OCI-LY1 (cell line): Measurements from ENCODE around the gene OR1F1.

Source experiments
- EZH2 ChIP-seq: fragments of 200-600 bp; sonication (generic), shearing (Covaris generic); IDR thresholded peaks from 2 replicates; pipeline ENCODE4 v1.8.0; 2017; ENCODE audit warnings: borderline replicate concordance, mixed run types, mild to moderate bottlenecking, antibody characterized with exemption, low read length, moderate library complexity, mixed read lengths
- TF ChIP-seq, protein P1 (sequence below): fragments of 200-600 bp; sonication (generic), shearing (Covaris generic); IDR thresholded peaks from 2 replicates; pipeline ENCODE4 v1.5.1; 2017; ENCODE audit warnings: mild to moderate bottlenecking, antibody characterized with exemption, low read length, moderate library complexity, mixed read lengths

DNA sequence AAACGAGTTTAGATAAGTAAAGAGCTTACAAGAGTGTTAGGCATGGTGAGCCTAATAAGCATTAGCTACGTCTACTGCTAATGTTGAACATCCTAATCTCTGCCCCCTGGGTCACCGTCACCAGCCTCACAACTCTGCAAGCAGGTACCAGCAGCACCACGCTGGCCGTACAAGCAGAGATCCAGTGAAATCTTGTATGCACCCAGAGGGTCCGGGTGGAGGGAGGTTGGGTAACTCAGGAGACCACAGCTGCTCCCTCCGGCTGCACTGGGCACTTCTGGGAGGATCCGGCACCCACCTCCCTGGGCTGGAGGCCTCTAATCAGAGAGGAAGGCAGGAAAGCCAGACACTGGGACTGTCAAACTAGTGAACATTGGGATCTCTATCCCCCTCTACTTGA, 8.4 kb upstream of the OR1F1 start:
- TF ChIP-seq, protein P1, sequence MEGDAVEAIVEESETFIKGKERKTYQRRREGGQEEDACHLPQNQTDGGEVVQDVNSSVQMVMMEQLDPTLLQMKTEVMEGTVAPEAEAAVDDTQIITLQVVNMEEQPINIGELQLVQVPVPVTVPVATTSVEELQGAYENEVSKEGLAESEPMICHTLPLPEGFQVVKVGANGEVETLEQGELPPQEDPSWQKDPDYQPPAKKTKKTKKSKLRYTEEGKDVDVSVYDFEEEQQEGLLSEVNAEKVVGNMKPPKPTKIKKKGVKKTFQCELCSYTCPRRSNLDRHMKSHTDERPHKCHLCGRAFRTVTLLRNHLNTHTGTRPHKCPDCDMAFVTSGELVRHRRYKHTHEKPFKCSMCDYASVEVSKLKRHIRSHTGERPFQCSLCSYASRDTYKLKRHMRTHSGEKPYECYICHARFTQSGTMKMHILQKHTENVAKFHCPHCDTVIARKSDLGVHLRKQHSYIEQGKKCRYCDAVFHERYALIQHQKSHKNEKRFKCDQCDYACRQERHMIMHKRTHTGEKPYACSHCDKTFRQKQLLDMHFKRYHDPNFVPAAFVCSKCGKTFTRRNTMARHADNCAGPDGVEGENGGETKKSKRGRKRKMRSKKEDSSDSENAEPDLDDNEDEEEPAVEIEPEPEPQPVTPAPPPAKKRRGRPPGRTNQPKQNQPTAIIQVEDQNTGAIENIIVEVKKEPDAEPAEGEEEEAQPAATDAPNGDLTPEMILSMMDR = no peak
- no peak for TF ChIP-seq EZH2
